Measurements from ENCODE around the gene PSD2.
"Not testable (repeated sequence)": the region's sequence is repeated elsewhere in the genome, so short reads cannot be mapped to it uniquely, and the experiment has no call there.

Gene PSD2

GRCh38 chr5:139789116-139789844 is 6.3 kb upstream of the PSD2 start:
- DNase-seq (ENCODE audit: low read depth), result no peak

- no peak for DNase-seq (ENCODE audit: low read depth)
Observed at GRCh38 chr5:139789845-139790189, 5.8 kb upstream of the PSD2 start.

DNA sequence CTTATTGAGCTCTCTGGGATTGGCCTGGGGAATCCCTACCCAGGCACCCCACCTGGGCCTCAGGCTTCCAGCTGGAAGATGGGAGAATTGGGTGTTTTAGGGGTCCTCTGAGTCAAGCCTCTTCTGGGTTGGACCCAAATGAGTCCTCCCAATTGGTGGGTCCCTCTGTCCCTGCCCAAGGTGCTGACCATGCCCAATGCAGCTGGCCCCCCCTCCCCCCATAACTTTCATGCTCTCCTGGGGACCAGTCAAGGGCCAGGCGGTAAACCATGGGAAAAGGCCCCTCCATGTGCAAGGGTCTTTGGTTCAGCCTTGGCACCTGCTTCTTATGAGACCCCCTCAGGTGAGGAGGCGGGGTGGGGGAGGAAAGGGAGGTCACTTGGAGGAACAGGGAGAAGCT is 3.4 kb upstream of the PSD2 start:
- DNase-seq (ENCODE audit: low read depth), result no peak

GRCh38 chr5:139792655-139793054 is 3.0 kb upstream of the PSD2 start:
- DNase-seq (ENCODE audit: low read depth), result not testable (repeated sequence)

GRCh38 chr5:139794067-139794846 is 1.4 kb upstream of the PSD2 start:
- DNase-seq (ENCODE audit: low read depth), result no peak

DNA sequence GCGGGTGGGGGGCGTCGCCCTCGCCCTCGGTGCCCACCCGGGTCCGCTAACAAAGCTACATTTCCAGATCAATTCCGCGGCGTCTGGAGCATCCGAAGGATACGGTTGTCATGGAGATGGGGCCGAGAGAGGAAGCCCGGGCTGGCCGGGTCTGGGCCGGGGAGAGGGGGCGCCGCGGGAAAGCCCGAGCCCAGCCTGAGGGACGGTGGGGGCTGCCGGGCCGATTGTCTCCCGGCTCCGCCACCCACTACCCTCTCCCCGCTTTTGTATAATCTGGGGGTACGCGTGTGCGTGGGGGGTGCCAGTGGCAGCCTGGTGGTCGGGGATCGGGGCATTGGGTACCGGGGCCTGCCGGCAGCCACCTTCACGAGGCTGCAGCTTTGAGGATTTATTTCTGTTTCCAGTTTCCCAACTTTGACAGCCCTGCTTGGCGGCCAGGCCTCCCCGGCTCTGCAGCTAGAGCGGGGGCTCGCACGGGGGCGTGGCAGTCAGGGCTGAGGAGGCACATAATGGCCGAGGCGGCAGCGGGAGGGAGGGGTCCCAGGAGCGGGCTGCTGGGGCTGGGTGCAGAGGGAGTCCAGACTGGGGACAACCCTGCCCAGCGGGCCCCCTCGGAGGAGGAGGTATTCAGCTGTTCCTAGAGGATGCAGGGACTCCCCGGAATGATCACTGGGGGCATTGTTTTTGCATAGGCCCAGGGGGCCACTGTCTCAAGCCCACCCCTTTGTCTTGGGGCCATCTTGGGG is 626 bp downstream of the PSD2 start:
- no peak for DNase-seq (ENCODE audit: low read depth)

GRCh38 chr5:139797335-139797734 is 1.7 kb downstream of the PSD2 start:
- no peak for DNase-seq (ENCODE audit: low read depth)

DNA sequence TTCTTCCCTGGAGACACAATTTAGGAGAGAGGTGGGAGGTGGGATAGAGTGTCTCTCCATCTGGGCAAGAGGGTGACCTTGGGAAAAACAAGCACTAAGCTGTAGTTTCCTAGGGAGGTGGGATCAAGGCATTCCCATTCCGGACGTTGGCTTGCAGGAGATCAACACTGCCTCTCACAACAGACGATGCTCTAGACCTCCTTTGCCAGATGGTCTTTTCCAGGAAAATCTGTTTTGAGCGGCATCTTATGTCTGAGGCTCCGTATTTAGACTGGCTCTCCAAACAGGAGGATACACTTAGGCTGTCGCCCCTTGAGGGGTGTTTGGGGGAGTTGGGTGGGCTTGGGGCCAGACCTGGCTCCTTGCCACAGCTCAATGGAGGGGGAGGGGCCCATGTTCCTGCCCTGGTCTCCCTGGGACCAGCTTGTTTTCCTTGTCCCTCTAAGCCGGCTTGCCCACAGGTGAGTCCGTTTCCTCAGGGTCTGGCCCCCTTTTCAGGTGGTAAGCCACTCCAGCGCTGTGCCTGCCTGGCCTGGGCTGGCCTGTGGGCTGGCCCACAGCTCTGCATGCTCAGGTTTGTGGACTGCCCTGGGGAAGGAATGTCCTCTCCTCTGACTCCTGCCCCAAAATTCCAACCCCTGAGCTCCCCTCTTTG is 2.4 kb downstream of the PSD2 start:
- no peak for DNase-seq (ENCODE audit: low read depth)

DNA sequence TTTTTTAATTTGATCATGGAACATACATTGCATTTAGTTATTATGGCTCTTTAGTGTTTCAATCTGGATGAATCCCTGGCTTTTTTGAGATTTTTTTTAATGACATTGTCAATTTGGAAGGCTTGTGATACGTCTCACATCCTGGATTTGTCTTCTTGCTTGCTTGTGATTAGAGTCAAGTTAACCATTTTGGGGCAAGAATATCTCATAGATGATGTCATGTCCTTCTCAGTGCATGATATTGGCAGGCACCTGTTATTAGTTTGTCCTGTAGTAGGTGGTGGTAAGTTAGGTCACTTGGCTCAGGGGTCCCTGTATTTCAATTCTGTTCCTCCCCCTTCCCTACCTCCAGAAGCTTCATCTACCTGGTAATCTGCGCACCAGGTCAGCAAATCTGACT is 3.3 kb downstream of the PSD2 start:
- no peak for DNase-seq (ENCODE audit: low read depth)

- DNase-seq (ENCODE audit: low read depth), result no peak
Observed at GRCh38 chr5:139799359-139799758, 3.8 kb downstream of the PSD2 start.

DNA sequence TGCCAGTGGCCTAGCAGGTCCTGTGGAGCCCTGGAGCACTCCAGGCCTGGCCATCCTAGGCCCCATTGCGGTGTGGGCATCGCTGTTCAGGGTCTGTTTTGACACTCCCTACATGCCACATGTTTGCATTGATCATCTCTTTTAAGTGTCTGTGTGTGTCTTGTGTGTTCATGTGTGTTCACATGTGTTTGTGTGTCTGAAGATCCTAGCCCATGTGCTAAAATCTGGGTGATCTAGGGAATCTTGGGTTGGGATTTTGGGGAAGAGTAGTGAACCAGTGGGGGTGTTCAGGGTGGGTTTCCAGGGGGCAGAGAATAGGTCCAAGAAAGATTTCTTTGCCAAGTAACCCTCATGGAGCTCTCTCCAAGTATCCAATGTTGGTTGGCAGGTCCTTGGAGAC is 8.4 kb downstream of the PSD2 start:
- DNase-seq (ENCODE audit: low read depth), result no peak

GRCh38 chr5:139804800-139805397 is 9.3 kb downstream of the PSD2 start:
- no peak for DNase-seq (ENCODE audit: low read depth)

- DNase-seq (ENCODE audit: low read depth), result no peak
Observed at GRCh38 chr5:139805545-139805944, 9.9 kb downstream of the PSD2 start.

DNA sequence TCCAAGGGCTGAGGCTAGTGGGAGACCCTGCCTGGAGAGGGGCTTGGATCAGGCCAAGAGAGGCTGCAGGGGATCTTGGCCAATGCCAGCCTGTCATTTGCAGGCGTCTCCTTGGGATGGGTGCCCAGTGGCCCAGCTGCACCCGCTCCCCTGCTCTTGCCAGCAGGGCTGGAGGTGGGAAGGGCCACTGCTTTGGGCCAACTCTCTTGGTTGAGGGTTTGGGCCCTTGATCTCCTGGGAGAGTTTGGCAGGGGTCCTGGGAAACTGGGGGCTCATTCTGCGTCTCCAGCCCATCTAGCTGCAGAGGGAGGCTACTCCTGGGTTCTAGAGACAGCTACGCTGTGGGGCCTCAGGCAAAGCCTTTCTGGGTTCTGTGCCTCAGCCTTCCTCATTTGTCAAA is 10.5 kb downstream of the PSD2 start:
- DNase-seq (ENCODE audit: low read depth), result no peak

DNA sequence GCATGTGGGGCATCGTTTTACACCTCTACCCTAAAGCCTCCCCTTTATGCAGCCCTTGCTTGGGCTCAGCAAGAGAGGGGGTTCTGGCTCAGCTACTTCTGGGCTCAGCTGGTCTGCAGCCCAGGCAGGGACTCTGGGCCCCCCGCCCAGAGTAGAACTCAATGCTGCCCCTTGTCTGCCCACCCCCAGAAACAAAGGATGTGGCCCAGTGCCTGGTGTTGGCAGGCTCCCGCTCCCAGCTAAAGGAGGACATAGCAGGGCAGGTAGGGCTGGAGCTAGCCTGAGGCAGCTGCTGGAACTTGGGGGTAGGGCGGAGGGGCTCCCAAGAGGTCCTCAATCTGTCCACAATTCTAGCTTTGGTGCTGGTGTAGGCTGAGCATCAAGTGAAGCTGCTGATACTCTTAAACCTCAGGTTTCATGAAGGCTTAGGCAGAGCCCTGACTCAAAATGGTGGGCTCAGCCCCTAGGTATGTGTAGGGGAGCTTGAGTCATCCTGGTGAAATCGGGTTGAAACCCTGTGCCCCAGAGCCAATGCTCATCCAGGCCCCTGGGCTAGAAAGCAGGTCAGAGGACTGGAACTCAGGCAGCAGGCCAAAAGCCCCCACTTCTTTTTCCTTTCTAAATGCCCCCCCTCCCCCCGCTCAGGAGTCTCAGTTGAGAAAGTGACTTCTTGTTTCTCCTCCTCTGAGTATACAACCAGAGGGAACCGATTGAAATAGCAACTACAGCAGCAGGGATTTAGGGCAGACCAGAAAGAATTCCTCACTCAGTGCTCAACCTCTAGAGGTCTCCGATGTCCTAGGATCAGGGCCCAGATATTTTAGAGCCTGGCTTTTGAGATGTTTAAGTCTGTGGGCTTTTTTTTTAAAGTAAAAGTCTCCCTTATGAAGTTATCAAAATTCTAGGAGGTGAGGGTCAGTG is 11.4 kb downstream of the PSD2 start:
- DNase-seq (ENCODE audit: low read depth), result no peak

DNA sequence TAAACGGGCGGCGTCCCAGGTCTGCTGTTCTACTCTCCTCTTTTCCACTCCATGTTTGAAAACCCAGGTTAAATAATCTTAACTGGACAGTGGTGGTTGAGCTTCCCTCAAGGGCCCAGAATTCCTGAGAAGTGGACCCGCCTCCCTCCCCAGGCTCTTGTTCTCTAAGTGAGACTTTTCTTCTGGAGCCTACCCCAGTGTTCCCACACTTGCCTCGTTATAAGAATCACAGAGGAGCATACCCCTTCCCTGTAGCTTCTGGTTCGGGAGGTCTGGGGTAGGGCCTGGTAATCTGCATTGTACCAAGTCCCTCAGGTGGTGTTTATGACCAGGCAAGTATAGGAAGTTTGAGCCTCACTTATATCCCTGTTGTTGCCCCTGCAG is 12.0 kb downstream of the PSD2 start:
- DNase-seq (ENCODE audit: low read depth), result no peak

GRCh38 chr5:139808481-139809330 is 13.1 kb downstream of the PSD2 start:
- no peak for DNase-seq (ENCODE audit: low read depth)

- DNase-seq (ENCODE audit: low read depth), result no peak
Observed at GRCh38 chr5:139809331-139809810, 13.8 kb downstream of the PSD2 start.

DNA sequence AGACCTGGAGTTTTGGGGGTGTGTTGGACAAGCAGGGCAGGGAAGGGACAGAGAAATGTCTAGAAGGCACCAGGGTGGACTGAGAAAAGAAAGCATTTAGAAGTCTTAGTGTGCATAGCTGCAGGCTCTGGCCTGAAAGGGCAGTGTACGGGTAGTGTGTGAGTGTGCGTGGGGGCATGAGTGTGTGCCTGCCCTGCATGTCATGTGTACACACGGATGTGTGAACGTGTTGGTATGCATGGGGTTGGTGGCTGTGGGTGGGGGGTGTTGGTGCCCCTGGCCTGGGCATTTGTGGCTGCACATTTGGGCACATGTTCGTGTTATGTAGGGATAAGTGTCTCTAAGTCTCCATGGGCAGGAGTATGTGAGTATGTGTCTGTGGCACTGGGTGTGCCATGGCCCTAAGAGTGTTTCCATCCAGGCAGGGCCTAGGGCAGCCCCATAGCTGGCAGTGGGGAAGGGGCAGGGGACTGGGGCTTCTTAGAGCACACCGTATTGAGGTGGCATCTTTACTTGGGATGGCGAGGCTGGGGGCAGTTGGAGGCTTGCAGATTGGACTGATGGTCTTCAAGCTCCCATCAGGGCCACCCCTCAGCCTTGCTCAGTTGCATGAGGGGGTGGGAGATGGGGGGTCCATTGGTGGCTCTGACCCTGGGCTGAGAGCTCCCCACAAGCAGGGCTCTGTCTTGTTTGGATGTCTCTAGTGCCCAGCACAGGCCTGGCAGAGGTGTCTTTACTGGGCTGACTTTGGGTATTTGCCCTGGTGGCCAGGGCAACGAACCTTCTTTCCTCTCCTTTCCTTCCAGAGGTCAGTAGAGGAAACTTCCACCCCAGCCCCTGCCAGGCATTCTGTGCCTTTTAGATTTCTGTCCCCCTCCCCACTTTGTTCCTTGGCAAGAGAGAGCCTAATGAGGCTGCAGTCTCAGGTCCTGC is 15.0 kb downstream of the PSD2 start:
- DNase-seq (ENCODE audit: low read depth), result no peak
